WTC11 (cell line): Measurements from ENCODE around the gene ATF7. TPM values are rescaled to one million over a fixed set of nuclear protein-coding genes. Genes with fewer than 3 reads are reported as not detected.

ENCODE experiments used
- ATAC-seq: fragments of 200-7000 bp; cut with Tn5 transposase; 2 replicates; pipeline ENCODE4 v1.10.0; 2021; ENCODE audit warnings: mild to moderate bottlenecking, moderate library complexity
- CTCF ChIA-PET: fragments of 300-600 bp; sonication (Branson Sonifier 250); formaldehyde crosslinking; loops from one replicate; lab custom pipeline; 2021; ENCODE audit warnings: antibody characterized with exemption; lab: Charles Lee
- POLR2A ChIA-PET: fragments of 350-600 bp; sonication (Branson Sonifier 250); formaldehyde crosslinking; loops from one replicate; lab custom pipeline; 2021; ENCODE audit warnings: antibody characterized with exemption; lab: Charles Lee
- DNase-seq: peaks from one replicate; pipeline ENCODE4 v3.0.0; 2021; ENCODE audit warnings: low spot score
- H3K27ac Mint-ChIP-seq: 2 replicates; pipeline ENCODE4 v1.8.0; 2021; ENCODE audit warnings: mixed read lengths
- H3K27me3 Mint-ChIP-seq: 2 replicates; pipeline ENCODE4 v1.8.0; 2021; ENCODE audit warnings: low read depth, mild to moderate bottlenecking, moderate library complexity, mixed read lengths
- H3K36me3 Mint-ChIP-seq: 2 replicates; pipeline ENCODE4 v1.8.0; 2021; ENCODE audit warnings: mixed read lengths
- H3K4me1 Mint-ChIP-seq: 2 replicates; pipeline ENCODE4 v1.8.0; 2022; ENCODE audit warnings: mixed read lengths
- H3K4me3 Mint-ChIP-seq: 2 replicates; pipeline ENCODE4 v1.8.0; 2021; ENCODE audit warnings: mild to moderate bottlenecking, moderate library complexity, mixed read lengths
- H3K9me3 Mint-ChIP-seq: 2 replicates; pipeline ENCODE4 v1.8.0; 2021; ENCODE audit warnings: mixed read lengths
- JAZF1 ChIP-seq: fragments of 250-450 bp; sonication (Bioruptor Pico); IDR thresholded peaks from 2 replicates; pipeline ENCODE4 v1.9.0; 2021; ENCODE audit warnings: moderate library complexity, mild to moderate bottlenecking, inconsistent platforms
- KAT7 ChIP-seq: sonication (generic); formaldehyde crosslinking; IDR thresholded peaks from 2 replicates; pipeline ENCODE4 v1.8.1; 2023; ENCODE audit warnings: missing genetic modification reagents, mild to moderate bottlenecking, borderline replicate concordance
- MXD4 ChIP-seq: fragments of 250-450 bp; sonication (Bioruptor Pico); IDR thresholded peaks from 2 replicates; pipeline ENCODE4 v1.8.0; 2021; ENCODE audit warnings: mild to moderate bottlenecking, moderate library complexity, borderline replicate concordance
- NFATC4 ChIP-seq: fragments of 250-450 bp; sonication (Bioruptor Pico); IDR thresholded peaks from 2 replicates; pipeline ENCODE4 v1.9.0; 2021; ENCODE audit warnings: mild to moderate bottlenecking
- SOX15 ChIP-seq: fragments of 250-450 bp; sonication (Bioruptor Pico); IDR thresholded peaks from 2 replicates; pipeline ENCODE4 v1.9.0; 2021; ENCODE audit warnings: mild to moderate bottlenecking
- ZNF138 ChIP-seq: sonication (generic); formaldehyde crosslinking; conservative IDR thresholded peaks from 2 replicates; pipeline ENCODE4 v1.8.1; 2022; ENCODE audit warnings: mild to moderate bottlenecking, moderate library complexity, missing genetic modification reagents
- ZNF232 ChIP-seq: sonication (generic); formaldehyde crosslinking; IDR thresholded peaks from 2 replicates; pipeline ENCODE4 v1.8.0; 2022; ENCODE audit warnings: mild to moderate bottlenecking, missing genetic modification reagents
- ZNF423 ChIP-seq: fragments of 250-450 bp; sonication (Bioruptor Pico); IDR thresholded peaks from 2 replicates; pipeline ENCODE4 v2.1.2; 2022; ENCODE audit warnings: mild to moderate bottlenecking, moderate library complexity
- ZNF671 ChIP-seq: fragments of 250-450 bp; sonication (Bioruptor Pico); IDR thresholded peaks from 2 replicates; pipeline ENCODE4 v1.8.0; 2021; ENCODE audit warnings: mild to moderate bottlenecking
- total RNA-seq: library from RNA; stranded (reverse); gene quantifications from 3 replicates; pipeline ENCODE4 v1.2.3, GENCODE V29; 2021
- TF ChIP-seq, protein P1 (sequence below): fragments of 250-450 bp; sonication (Bioruptor Pico); IDR thresholded peaks from 2 replicates; pipeline ENCODE4 v2.1.2; 2022; ENCODE audit warnings: mild to moderate bottlenecking, moderate library complexity
- TF ChIP-seq, protein P2 (sequence below): sonication (generic); formaldehyde crosslinking; IDR thresholded peaks from 2 replicates; pipeline ENCODE4 v1.8.0; 2023; ENCODE audit warnings: mild to moderate bottlenecking, missing genetic modification reagents
- TF ChIP-seq, protein P3 (sequence below): sonication (generic); formaldehyde crosslinking; IDR thresholded peaks from 2 replicates; pipeline ENCODE4 v1.8.1; 2023; ENCODE audit warnings: mild to moderate bottlenecking, missing genetic modification reagents, moderate library complexity
- TF ChIP-seq, protein P4 (sequence below): sonication (generic); formaldehyde crosslinking; IDR thresholded peaks from 2 replicates; pipeline ENCODE4 v1.8.0; 2023; ENCODE audit warnings: missing genetic modification reagents
- TF ChIP-seq, protein P5 (sequence below): sonication (generic); formaldehyde crosslinking; IDR thresholded peaks from 2 replicates; pipeline ENCODE4 v1.8.1; 2022; ENCODE audit warnings: mild to moderate bottlenecking, missing genetic modification reagents, moderate library complexity, borderline replicate concordance
- TF ChIP-seq, protein P6 (sequence below): fragments of 250-450 bp; sonication (Bioruptor Pico); conservative IDR thresholded peaks from 2 replicates; pipeline ENCODE4 v1.9.0; 2021; ENCODE audit warnings: mild to moderate bottlenecking
- TF ChIP-seq, protein P7 (sequence below): fragments of 200-600 bp; IDR thresholded peaks from 2 replicates; pipeline ENCODE4 v1.8.0; 2022; ENCODE audit warnings: antibody characterized with exemption
- TF ChIP-seq, protein P8 (sequence below): sonication (generic); formaldehyde crosslinking; IDR thresholded peaks from 2 replicates; pipeline ENCODE4 v1.8.1; 2022; ENCODE audit warnings: missing genetic modification reagents, borderline replicate concordance
- TF ChIP-seq, protein P9 (sequence below): sonication (generic); formaldehyde crosslinking; IDR thresholded peaks from 2 replicates; pipeline ENCODE4 v1.8.0; 2022; ENCODE audit warnings: mild to moderate bottlenecking, missing genetic modification reagents

ATF7 gene
- total RNA-seq, 1 experiment from 2014 or later, result 16.3 TPM

DNA sequence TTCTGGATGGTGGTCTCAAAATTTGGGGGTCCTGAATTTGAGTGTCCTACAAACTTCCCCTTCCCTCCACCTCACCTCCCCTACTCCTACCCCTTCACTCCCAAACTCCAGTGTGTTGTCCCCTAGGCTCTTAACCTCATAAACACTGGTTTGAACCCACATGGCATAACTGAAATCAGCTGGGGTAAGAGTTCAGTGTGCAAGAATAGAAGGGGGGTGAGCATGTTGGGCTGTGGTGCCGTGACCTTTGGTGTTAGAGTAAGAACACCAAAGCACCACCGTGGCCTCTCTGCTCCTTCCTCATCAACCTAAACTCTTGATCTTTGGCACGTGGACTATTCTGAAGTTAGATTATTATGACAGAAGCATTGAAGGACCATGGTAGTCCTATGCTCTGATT is 163.2 kb downstream of the ATF7 start:
- ChIA-PET CTCF (interaction anchor here (1.2 to 1.3 kb wide), 2 partner anchors 19 to 46 kb away, joined by 3 to 4 read pairs; no protein-coding TSS in a partner anchor), POLR2A (no interaction called here)
- Mint-ChIP-seq H3K27ac (peak overlapping the region; percentile 29; the same call in 1 of the 2 replicates), H3K36me3 (peaks cover 96% of the 10 kb centered on the region), H3K4me1 (peaks cover 39% of the 10 kb centered on the region), H3K27me3 (no peaks in the 10 kb centered on the region), H3K9me3 (no peaks in the 10 kb centered on the region)
- no peak for ATAC-seq
- DNase-seq, result no peak
- TF ChIP-seq, protein P1, sequence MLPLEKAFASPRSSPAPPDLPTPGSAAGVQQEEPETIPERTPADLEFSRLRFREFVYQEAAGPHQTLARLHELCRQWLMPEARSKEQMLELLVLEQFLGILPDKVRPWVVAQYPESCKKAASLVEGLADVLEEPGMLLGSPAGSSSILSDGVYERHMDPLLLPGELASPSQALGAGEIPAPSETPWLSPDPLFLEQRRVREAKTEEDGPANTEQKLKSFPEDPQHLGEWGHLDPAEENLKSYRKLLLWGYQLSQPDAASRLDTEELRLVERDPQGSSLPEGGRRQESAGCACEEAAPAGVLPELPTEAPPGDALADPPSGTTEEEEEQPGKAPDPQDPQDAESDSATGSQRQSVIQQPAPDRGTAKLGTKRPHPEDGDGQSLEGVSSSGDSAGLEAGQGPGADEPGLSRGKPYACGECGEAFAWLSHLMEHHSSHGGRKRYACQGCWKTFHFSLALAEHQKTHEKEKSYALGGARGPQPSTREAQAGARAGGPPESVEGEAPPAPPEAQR (CRISPR knock-in tag), result no peak
- TF ChIP-seq ZNF232 (CRISPR knock-in tag), result no peak
- no peak for TF ChIP-seq ZNF138 (CRISPR knock-in tag)
- TF ChIP-seq, protein P2, sequence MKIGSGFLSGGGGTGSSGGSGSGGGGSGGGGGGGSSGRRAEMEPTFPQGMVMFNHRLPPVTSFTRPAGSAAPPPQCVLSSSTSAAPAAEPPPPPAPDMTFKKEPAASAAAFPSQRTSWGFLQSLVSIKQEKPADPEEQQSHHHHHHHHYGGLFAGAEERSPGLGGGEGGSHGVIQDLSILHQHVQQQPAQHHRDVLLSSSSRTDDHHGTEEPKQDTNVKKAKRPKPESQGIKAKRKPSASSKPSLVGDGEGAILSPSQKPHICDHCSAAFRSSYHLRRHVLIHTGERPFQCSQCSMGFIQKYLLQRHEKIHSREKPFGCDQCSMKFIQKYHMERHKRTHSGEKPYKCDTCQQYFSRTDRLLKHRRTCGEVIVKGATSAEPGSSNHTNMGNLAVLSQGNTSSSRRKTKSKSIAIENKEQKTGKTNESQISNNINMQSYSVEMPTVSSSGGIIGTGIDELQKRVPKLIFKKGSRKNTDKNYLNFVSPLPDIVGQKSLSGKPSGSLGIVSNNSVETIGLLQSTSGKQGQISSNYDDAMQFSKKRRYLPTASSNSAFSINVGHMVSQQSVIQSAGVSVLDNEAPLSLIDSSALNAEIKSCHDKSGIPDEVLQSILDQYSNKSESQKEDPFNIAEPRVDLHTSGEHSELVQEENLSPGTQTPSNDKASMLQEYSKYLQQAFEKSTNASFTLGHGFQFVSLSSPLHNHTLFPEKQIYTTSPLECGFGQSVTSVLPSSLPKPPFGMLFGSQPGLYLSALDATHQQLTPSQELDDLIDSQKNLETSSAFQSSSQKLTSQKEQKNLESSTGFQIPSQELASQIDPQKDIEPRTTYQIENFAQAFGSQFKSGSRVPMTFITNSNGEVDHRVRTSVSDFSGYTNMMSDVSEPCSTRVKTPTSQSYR, result no peak
- TF ChIP-seq ZNF671 (CRISPR knock-in tag), result no peak
- TF ChIP-seq, protein P3, sequence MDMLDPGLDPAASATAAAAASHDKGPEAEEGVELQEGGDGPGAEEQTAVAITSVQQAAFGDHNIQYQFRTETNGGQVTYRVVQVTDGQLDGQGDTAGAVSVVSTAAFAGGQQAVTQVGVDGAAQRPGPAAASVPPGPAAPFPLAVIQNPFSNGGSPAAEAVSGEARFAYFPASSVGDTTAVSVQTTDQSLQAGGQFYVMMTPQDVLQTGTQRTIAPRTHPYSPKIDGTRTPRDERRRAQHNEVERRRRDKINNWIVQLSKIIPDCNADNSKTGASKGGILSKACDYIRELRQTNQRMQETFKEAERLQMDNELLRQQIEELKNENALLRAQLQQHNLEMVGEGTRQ (CRISPR knock-in tag), result no peak
- TF ChIP-seq, protein P4, sequence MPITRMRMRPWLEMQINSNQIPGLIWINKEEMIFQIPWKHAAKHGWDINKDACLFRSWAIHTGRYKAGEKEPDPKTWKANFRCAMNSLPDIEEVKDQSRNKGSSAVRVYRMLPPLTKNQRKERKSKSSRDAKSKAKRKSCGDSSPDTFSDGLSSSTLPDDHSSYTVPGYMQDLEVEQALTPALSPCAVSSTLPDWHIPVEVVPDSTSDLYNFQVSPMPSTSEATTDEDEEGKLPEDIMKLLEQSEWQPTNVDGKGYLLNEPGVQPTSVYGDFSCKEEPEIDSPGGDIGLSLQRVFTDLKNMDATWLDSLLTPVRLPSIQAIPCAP (CRISPR knock-in tag), result no peak
- no peak for TF ChIP-seq ZNF423 (CRISPR knock-in tag)
- no peak for TF ChIP-seq SOX15
- TF ChIP-seq, protein P5, sequence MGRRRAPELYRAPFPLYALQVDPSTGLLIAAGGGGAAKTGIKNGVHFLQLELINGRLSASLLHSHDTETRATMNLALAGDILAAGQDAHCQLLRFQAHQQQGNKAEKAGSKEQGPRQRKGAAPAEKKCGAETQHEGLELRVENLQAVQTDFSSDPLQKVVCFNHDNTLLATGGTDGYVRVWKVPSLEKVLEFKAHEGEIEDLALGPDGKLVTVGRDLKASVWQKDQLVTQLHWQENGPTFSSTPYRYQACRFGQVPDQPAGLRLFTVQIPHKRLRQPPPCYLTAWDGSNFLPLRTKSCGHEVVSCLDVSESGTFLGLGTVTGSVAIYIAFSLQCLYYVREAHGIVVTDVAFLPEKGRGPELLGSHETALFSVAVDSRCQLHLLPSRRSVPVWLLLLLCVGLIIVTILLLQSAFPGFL, result no peak
- TF ChIP-seq, all 79 proteins: peak for 0
- H3K4me3 Mint-ChIP-seq, result no peak overlapping the region

DNA sequence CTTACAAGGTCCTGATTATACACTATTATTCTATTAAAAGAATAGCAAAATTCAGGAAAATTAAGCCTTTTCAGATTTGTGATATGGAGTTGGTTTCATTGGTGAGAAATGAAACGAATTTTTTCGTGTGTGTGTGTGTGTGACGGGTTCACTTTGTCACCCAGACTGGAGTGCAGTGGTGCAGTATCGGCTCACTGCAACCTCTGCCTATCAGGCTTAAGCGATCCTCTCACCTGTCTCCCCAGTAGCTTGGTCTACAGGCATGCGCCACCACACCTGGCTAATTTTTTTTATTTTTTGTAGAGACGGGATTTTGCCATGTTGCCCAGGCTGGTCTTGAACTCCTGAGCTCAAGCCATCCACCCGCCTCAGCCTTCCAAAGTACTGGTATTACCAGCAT is 164.6 kb downstream of the ATF7 start:
- DNase-seq, result no peak
- H3K36me3 Mint-ChIP-seq, result peaks cover 92% of the 10 kb centered on the region
- TF ChIP-seq, protein P6, sequence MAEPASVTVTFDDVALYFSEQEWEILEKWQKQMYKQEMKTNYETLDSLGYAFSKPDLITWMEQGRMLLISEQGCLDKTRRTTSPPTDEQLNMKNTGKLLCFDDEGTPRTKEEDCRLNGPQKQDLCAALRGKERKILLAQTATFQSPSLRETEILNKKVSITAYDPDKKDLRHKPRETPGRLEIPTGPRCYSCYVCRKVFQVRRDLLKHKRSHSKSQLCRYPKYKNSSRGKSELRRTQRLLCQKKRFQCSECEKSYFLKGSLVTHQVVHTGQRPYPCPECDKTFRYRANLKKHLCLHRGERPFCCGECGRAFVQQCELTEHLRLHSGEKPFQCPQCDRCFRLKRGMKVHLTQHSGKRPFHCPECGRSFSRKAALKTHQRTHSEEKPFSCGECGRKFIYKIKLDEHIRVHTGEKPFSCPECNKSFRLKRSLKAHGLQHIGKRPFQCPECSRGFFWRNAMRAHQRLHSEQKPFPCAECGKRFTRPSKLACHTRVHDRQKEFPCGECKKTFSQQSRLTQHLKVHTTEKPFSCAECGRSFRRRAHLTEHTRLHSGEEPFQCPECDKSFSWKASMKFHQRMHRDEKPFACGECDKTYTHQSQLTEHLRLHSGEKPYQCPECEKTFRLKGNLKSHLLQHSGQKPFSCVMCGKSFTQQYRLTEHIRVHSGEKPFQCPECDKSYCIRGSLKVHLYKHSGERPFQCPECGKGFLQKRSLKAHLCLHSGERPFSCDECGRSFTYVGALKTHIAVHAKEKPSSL (CRISPR knock-in tag), result 0 out of 2 replicates have a peak, but pooled peaks have one; percentile 10
- TF ChIP-seq JAZF1, result no peak
- TF ChIP-seq, all 79 proteins: peak for 1
- H3K4me1 Mint-ChIP-seq, result peaks cover 39% of the 10 kb centered on the region
- ATAC-seq, result no peak
- no peaks in the 10 kb centered on the region for H3K9me3 Mint-ChIP-seq
- POLR2A ChIA-PET, result interaction anchor here (0.6 to 1.1 kb wide), 4 partner anchors 14 to 186 kb away, joined by 3 to 4 read pairs (median 4); no protein-coding TSS in a partner anchor
- no peak overlapping the region for H3K4me3 Mint-ChIP-seq
- no peaks in the 10 kb centered on the region for H3K27me3 Mint-ChIP-seq
- no peak overlapping the region for H3K27ac Mint-ChIP-seq
- CTCF ChIA-PET, result interaction anchor here (0.7 to 1.2 kb wide), 2 partner anchors 20 to 109 kb away, joined by 4 read pairs; no protein-coding TSS in a partner anchor

DNA sequence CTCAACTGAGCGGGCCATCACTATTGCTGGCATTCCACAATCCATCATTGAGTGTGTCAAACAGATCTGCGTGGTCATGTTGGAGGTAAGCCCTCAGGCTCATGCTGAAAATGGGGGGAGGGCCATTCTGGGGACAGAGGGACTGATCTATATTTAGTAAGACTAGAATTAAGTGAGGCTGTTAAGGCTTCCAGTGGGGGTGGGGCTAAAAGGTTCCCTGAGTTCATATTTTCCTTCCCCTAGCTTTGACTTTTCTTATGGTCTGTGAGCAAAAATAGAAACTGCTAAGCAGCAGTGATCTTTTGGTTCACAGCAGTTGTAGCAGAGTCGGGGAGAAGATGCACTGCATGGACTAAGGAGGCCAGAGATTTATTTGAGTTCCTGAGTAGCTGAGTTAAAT is 165.1 kb downstream of the ATF7 start:
- ATAC-seq (no peak), DNase-seq (no peak)
- Mint-ChIP-seq H3K36me3 (peaks cover 92% of the 10 kb centered on the region), H3K9me3 (no peaks in the 10 kb centered on the region), H3K4me1 (peaks cover 39% of the 10 kb centered on the region), H3K4me3 (no peak overlapping the region), H3K27me3 (no peaks in the 10 kb centered on the region), H3K27ac (peak overlapping the region; percentile 48; the same call in 1 of the 2 replicates)
- ChIA-PET CTCF (no interaction called here), POLR2A (interaction anchor here (0.6 to 1.1 kb wide), 3 partner anchors 14 to 185 kb away, joined by 3 to 4 read pairs (median 4); no protein-coding TSS in a partner anchor)
- TF ChIP-seq KAT7 (CRISPR knock-in tag) (no peak), MXD4 (CRISPR knock-in tag) (no peak), NFATC4 (CRISPR knock-in tag) (no peak)
- TF ChIP-seq, protein P7, sequence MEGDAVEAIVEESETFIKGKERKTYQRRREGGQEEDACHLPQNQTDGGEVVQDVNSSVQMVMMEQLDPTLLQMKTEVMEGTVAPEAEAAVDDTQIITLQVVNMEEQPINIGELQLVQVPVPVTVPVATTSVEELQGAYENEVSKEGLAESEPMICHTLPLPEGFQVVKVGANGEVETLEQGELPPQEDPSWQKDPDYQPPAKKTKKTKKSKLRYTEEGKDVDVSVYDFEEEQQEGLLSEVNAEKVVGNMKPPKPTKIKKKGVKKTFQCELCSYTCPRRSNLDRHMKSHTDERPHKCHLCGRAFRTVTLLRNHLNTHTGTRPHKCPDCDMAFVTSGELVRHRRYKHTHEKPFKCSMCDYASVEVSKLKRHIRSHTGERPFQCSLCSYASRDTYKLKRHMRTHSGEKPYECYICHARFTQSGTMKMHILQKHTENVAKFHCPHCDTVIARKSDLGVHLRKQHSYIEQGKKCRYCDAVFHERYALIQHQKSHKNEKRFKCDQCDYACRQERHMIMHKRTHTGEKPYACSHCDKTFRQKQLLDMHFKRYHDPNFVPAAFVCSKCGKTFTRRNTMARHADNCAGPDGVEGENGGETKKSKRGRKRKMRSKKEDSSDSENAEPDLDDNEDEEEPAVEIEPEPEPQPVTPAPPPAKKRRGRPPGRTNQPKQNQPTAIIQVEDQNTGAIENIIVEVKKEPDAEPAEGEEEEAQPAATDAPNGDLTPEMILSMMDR, result no peak
- TF ChIP-seq, protein P8, sequence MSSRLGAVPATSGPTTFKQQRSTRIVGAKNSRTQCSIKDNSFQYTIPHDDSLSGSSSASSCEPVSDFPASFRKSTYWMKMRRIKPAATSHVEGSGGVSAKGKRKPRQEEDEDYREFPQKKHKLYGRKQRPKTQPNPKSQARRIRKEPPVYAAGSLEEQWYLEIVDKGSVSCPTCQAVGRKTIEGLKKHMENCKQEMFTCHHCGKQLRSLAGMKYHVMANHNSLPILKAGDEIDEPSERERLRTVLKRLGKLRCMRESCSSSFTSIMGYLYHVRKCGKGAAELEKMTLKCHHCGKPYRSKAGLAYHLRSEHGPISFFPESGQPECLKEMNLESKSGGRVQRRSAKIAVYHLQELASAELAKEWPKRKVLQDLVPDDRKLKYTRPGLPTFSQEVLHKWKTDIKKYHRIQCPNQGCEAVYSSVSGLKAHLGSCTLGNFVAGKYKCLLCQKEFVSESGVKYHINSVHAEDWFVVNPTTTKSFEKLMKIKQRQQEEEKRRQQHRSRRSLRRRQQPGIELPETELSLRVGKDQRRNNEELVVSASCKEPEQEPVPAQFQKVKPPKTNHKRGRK, result no peak
- TF ChIP-seq, protein P9, sequence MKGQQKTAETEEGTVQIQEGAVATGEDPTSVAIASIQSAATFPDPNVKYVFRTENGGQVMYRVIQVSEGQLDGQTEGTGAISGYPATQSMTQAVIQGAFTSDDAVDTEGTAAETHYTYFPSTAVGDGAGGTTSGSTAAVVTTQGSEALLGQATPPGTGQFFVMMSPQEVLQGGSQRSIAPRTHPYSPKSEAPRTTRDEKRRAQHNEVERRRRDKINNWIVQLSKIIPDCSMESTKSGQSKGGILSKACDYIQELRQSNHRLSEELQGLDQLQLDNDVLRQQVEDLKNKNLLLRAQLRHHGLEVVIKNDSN (CRISPR knock-in tag), result no peak
